K562 (cell line): ENCODE measurements around the gene MYO15B. TPM values are rescaled to one million over a fixed set of nuclear protein-coding genes. Genes with fewer than 3 reads are reported as not detected.

Experiments
- ATAC-seq: fragments of 200-7000 bp; cut with Tn5 transposase; 3 replicates; pipeline ENCODE4 v1.9.1; 2020; ENCODE audit warnings: moderate library complexity
- BruUV-seq: library from RNA; stranded (reverse); fragments of 400-500 nt; replicated peaks from 2 replicates; lab custom pipeline; 2021; lab: Mats Ljungman, UMichigan
- CTCF ChIA-PET: fragments of 300-600 bp; formaldehyde crosslinking; extraction: SDS; loops from one replicate; lab custom pipeline; 2021; ENCODE audit warnings: low intra/inter-chr PET ratio; lab: Yijun Ruan, JAX
- POLR2A ChIA-PET: fragments of 300-600, 350-650 bp; sonication (Branson Sonifier 250); formaldehyde crosslinking; extraction: SDS; loops from one replicate; lab custom pipeline; 2021; ENCODE audit warnings: antibody characterized with exemption, inconsistent platforms; lab: Yijun Ruan, JAX
- DNase-seq, 4 experiments: peaks; one replicate each; pipeline versions ENCODE4 v3.0.0 to v3.0.0-alpha.2; 2011 to 2018; ENCODE audit warnings: low spot score in 3 of 4, mixed read lengths in 3 of 4; ENCODE audit errors: extremely low read depth in 1 of 4
- FAIRE-seq: peaks from 2 replicates; lab custom pipeline; 2011; peaks lifted over from hg19 to GRCh38; lab: Jason Lieb, UNC
- H2AFZ ChIP-seq: 2 replicates; pipeline ENCODE4 v1.6.0; 2011; ENCODE audit warnings: low read depth, low read length, control low read depth, inconsistent platforms
- H3K27ac ChIP-seq: fragments of 200-600 bp; 3 replicates; pipeline ENCODE4 v1.8.0; 2011; ENCODE audit warnings: low read depth, mild to moderate bottlenecking, control low read depth, inconsistent platforms, low read length, moderate library complexity, mixed read lengths; ENCODE audit errors: extremely low read depth
- H3K27me3 ChIP-seq, 2 experiments: fragments of 300-600 bp in 1 of 2; 2 replicates in 1 of 2; 3 replicates in 1 of 2; pipeline versions ENCODE4 v1.6.0 to v1.8.0; 2011; ENCODE audit warnings: inconsistent platforms in 2 of 2, low read length in 2 of 2, mild to moderate bottlenecking in 1 of 2, mixed read lengths in 1 of 2, moderate library complexity in 1 of 2; ENCODE audit not compliant: control insufficient read depth in 2 of 2, insufficient read depth in 2 of 2
- H3K36me3 ChIP-seq: fragments of 300-600 bp; 3 replicates; pipeline ENCODE4 v1.8.0; 2011; ENCODE audit warnings: mild to moderate bottlenecking, low read length, inconsistent platforms; ENCODE audit not compliant: control insufficient read depth, insufficient read depth
- H3K4me1 ChIP-seq, 2 experiments: fragments of 200-600 bp in 1 of 2; replicated peaks in 1 of 2; 2 replicates in 1 of 2; 3 replicates in 1 of 2; pipeline versions ENCODE4 v1.5.1 to v1.8.0; 2011; ENCODE audit warnings: inconsistent platforms in 2 of 2, low read length in 2 of 2, mild to moderate bottlenecking in 1 of 2, mixed read lengths in 1 of 2, moderate library complexity in 1 of 2; ENCODE audit not compliant: control insufficient read depth in 2 of 2, insufficient read depth in 2 of 2
- H3K4me2 ChIP-seq: 2 replicates; pipeline ENCODE4 v1.6.1; 2011; ENCODE audit warnings: low read length, control low read depth, inconsistent platforms, mixed read lengths; ENCODE audit not compliant: insufficient read depth
- H3K4me3 ChIP-seq: fragments of 200-600 bp; sonication (generic), shearing (Covaris generic); 2 replicates; pipeline ENCODE4 v1.5.1; 2016; ENCODE audit warnings: control low read depth, inconsistent platforms
- H3K79me2 ChIP-seq: fragments of 200-600 bp; 3 replicates; pipeline ENCODE4 v1.8.0; 2011; ENCODE audit warnings: low read length, inconsistent platforms; ENCODE audit not compliant: control insufficient read depth, insufficient read depth
- H3K9ac ChIP-seq, 2 experiments: 2 replicates each; pipeline versions ENCODE4 v1.6.0 to v1.6.1; 2011; ENCODE audit warnings: low read depth in 2 of 2, low read length in 2 of 2, control low read depth in 1 of 2, inconsistent platforms in 1 of 2, mild to moderate bottlenecking in 1 of 2, mixed read lengths in 1 of 2; ENCODE audit not compliant: insufficient read depth in 1 of 2
- H3K9me1 ChIP-seq: one replicate; pipeline ENCODE4 v1.6.0; 2011; ENCODE audit warnings: inconsistent platforms, mild to moderate bottlenecking, low read length, moderate library complexity; ENCODE audit not compliant: control insufficient read depth, insufficient read depth
- H3K9me3 ChIP-seq: replicated peaks from 2 replicates; pipeline ENCODE4 v1.5.1; 2011; ENCODE audit warnings: low read depth, low read length, inconsistent platforms; ENCODE audit not compliant: control insufficient read depth, insufficient read depth
- H4K20me1 ChIP-seq: replicated peaks from 2 replicates; pipeline ENCODE4 v1.6.1; 2011; ENCODE audit warnings: low read length, inconsistent platforms, mixed read lengths; ENCODE audit not compliant: control insufficient read depth, insufficient read depth
- ESRRA ChIP-seq: fragments of 450-650 bp; IDR thresholded peaks from 2 replicates; pipeline ENCODE4 v1.6.1; 2014; ENCODE audit warnings: low read depth, mild to moderate bottlenecking, moderate library complexity, borderline replicate concordance
- GMEB1 ChIP-seq: fragments of 250-450 bp; sonication (Bioruptor Pico); IDR thresholded peaks from 2 replicates; pipeline ENCODE4 v1.4.0; 2020; ENCODE audit warnings: mild to moderate bottlenecking
- KDM2B ChIP-seq: fragments of 250-450 bp; sonication (Bioruptor Pico); IDR thresholded peaks from 2 replicates; pipeline ENCODE4 v1.8.0; 2021; ENCODE audit warnings: mild to moderate bottlenecking, moderate library complexity
- NFATC3 ChIP-seq: fragments of 450-650 bp; IDR thresholded peaks from 2 replicates; pipeline ENCODE4 v1.6.1; 2017; ENCODE audit warnings: mild to moderate bottlenecking
- WGBS: fragments of 100-300 bp; shearing (Covaris generic); methylation state at CpG from one replicate; pipeline ENCODE4 v1.1.6; 2016; ENCODE audit warnings: low coverage, mixed read lengths; ENCODE audit not compliant: insufficient coverage; ENCODE audit errors: missing lambda C conversion rate; 5-methylcytosine and 5-hydroxymethylcytosine counted together
- in situ Hi-C: fragments of 300-500 bp; cut with MboI; formaldehyde crosslinking; loops from 4 replicates; pipeline ENCODE4 v1.15.0; 2018; ENCODE audit warnings: inconsistent platforms, mixed read lengths
- intact Hi-C: fragments of 100-400 bp; cut with micrococcal nuclease; formaldehyde crosslinking; loops from 2 replicates; pipeline ENCODE4 v1.14.2; 2022
- polyA plus RNA-seq, 8 experiments: library from polyadenylated mRNA; depleted of rRNA in 4 of 8; stranded (reverse) in 5 of 8; unstranded in 3 of 8; fragments of >200 nt; fragmentation: Nextera tagmentation in 2 of 8; fragmentation: Illumina TruSeq in 1 of 8; extraction: Ambion mirVana in 2 of 8; extraction: Trizol in 1 of 8; gene quantifications; 2 replicates each; pipeline versions ENCODE4 v1.2.1 to v1.2.3, GENCODE V29; 2011 to 2014; ENCODE audit warnings: inconsistent platforms in 1 of 8, missing spikeins in 1 of 8
- total RNA-seq, 7 experiments: library from RNA; depleted of rRNA in 6 of 7; stranded (reverse); fragments of >200 nt in 6 of 7; fragmentation: Illumina TruSeq in 2 of 7; extraction: Trizol in 2 of 7; gene quantifications; 2 replicates each; pipeline versions ENCODE4 v1.2.1 to v1.2.3, GENCODE V29; 2011 to 2021; ENCODE audit warnings: low replicate concordance in 1 of 7
- TF ChIP-seq, protein P1 (sequence below): sonication (generic); formaldehyde crosslinking; IDR thresholded peaks from 2 replicates; pipeline ENCODE4 v1.8.0; 2022; ENCODE audit warnings: mild to moderate bottlenecking, missing genetic modification reagents
- TF ChIP-seq, protein P2 (sequence below), 2 experiments: fragments of 450-650 bp in 1 of 2; sonication (generic) in 1 of 2; formaldehyde crosslinking in 1 of 2; IDR thresholded peaks; 2 replicates each; pipeline versions ENCODE4 v1.7.1 to v1.9.0; 2016 to 2022; ENCODE audit warnings: inconsistent platforms in 1 of 2, mild to moderate bottlenecking in 1 of 2, missing genetic modification reagents in 1 of 2

Gene MYO15B
- total and polyA plus RNA-seq, 9 of the 15 experiments (the other 6 are each of a cell fraction or from before 2014, with no cell fraction given) = 0.05 to 3.1 (median 0.83) TPM; not detected in 2

- no peak for TF ChIP-seq GMEB1
- TF ChIP-seq NFATC3 = no peak
Measured at GRCh38 chr17:75614556-75615270, 27.1 kb downstream of the MYO15B start (continued).

DNA sequence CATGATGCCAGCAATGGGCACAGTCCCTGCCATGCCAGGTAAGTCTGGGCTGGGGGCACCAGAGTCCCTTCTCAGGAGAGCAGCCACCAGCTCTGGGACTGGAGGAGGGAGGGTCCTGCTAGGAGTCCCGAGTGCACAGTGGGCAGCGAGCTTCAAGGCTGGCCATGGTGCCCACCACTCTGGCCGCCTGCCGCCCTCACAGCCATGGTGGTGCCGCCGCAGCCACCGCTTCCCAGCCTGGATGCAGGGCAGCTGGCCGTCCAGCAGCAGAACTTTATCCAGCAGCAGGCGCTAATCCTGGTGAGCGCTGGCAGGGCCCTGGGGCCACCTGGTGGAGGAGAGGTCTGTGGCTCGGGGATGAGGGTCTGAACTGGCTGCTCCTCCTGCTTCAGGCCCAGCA is 27.7 kb downstream of the MYO15B start:
- Histone ChIP-seq H3K4me1 (peaks cover 0 to 71% of the 10 kb centered on the region in 2 experiments; a peak in 2 of 5 replicates), H2AFZ (no peak overlapping the region), H3K9me3 (no peaks in the 10 kb centered on the region), H3K4me3 (no peak overlapping the region), H3K27ac (no peak overlapping the region), H3K4me2 (no peak overlapping the region), H3K79me2 (no peaks in the 10 kb centered on the region), H3K9me1 (no peaks in the 10 kb centered on the region), H3K27me3 (peaks cover 27 to 77% of the 10 kb centered on the region in 2 experiments; a peak in 4 of 5 replicates), H4K20me1 (0 out of 2 replicates have a peak, but pooled peaks cover 3% of the 10 kb centered on the region), H3K9ac (peak overlapping the region in 1 of 2 experiments; percentile 55; a peak in 1 of 4 replicates), H3K36me3 (no peaks in the 10 kb centered on the region)
- BruUV-seq = no TSS peak
- ChIA-PET POLR2A (interaction anchor here (0.6 to 1.6 kb wide), 5 partner anchors 12 to 734 kb away, joined by 3 to 5 read pairs (median 3); no protein-coding TSS in a partner anchor), CTCF (no interaction called here)
- peak in 2 of 4 experiments; percentile 47 to 53 for DNase-seq
- in situ Hi-C loops = loop anchor here (5.0 kb wide), 1 partner anchor 132 kb away; no protein-coding TSS in a partner anchor
- peak; percentile 65 for ATAC-seq
- FAIRE-seq = no peak
- WGBS = 38% methylated on average over 9 of the region's 11 CpGs
- intact Hi-C loops = loop anchor here (10.0 kb wide), 1 partner anchor 190 kb away; no protein-coding TSS in a partner anchor
- TF ChIP-seq, protein P1, sequence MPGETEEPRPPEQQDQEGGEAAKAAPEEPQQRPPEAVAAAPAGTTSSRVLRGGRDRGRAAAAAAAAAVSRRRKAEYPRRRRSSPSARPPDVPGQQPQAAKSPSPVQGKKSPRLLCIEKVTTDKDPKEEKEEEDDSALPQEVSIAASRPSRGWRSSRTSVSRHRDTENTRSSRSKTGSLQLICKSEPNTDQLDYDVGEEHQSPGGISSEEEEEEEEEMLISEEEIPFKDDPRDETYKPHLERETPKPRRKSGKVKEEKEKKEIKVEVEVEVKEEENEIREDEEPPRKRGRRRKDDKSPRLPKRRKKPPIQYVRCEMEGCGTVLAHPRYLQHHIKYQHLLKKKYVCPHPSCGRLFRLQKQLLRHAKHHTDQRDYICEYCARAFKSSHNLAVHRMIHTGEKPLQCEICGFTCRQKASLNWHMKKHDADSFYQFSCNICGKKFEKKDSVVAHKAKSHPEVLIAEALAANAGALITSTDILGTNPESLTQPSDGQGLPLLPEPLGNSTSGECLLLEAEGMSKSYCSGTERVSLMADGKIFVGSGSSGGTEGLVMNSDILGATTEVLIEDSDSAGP (CRISPR knock-in tag) = no peak
- TF ChIP-seq KDM2B (no peak), ESRRA (no peak)
- TF ChIP-seq, protein P2, sequence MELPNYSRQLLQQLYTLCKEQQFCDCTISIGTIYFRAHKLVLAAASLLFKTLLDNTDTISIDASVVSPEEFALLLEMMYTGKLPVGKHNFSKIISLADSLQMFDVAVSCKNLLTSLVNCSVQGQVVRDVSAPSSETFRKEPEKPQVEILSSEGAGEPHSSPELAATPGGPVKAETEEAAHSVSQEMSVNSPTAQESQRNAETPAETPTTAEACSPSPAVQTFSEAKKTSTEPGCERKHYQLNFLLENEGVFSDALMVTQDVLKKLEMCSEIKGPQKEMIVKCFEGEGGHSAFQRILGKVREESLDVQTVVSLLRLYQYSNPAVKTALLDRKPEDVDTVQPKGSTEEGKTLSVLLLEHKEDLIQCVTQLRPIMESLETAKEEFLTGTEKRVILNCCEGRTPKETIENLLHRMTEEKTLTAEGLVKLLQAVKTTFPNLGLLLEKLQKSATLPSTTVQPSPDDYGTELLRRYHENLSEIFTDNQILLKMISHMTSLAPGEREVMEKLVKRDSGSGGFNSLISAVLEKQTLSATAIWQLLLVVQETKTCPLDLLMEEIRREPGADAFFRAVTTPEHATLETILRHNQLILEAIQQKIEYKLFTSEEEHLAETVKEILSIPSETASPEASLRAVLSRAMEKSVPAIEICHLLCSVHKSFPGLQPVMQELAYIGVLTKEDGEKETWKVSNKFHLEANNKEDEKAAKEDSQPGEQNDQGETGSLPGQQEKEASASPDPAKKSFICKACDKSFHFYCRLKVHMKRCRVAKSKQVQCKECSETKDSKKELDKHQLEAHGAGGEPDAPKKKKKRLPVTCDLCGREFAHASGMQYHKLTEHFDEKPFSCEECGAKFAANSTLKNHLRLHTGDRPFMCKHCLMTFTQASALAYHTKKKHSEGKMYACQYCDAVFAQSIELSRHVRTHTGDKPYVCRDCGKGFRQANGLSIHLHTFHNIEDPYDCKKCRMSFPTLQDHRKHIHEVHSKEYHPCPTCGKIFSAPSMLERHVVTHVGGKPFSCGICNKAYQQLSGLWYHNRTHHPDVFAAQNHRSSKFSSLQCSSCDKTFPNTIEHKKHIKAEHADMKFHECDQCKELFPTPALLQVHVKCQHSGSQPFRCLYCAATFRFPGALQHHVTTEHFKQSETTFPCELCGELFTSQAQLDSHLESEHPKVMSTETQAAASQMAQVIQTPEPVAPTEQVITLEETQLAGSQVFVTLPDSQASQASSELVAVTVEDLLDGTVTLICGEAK (IDR thresholded peaks at IDR 0.05) = no peak
- TF ChIP-seq, protein P2 (CRISPR knock-in tag; IDR thresholded peaks at IDR 0.05) = no peak
